ENCODE results near the gene PHLDA2. TPM values are rescaled to one million over a fixed set of nuclear protein-coding genes. Genes with fewer than 3 reads are reported as not detected.
A peak's percentile ranks its signal among the peaks of the same experiment; 100 is the strongest.

PHLDA2 gene
- total and polyA plus RNA-seq, 2 donors from 2014 or later, result 9.0 to 19.7 TPM

- Histone ChIP-seq H3K4me1 (ENCODE audit: control insufficient read depth in 2 of 3, insufficient read depth in 2 of 3, low read depth in 1 of 3, low read length in 3 of 3) (peaks cover 0 to 27% (median 25%) of the 10 kb centered on the region in 3 donors), H3K9ac (ENCODE audit: low read length in 3 of 3) (peak overlapping the region in 1 of 3 donors; percentile 75), H3K27me3 (ENCODE audit: control insufficient read depth, insufficient read depth, low read length) (no peaks in the 10 kb centered on the region), H3K4me3 (ENCODE audit: low read length in 3 of 3) (peak overlapping the region in 2 of 3 donors; percentile 43 to 70), H3K27ac (ENCODE audit: low read depth in 2 of 2, low read length in 2 of 2) (peak overlapping the region; percentile 82 to 83), H3K36me3 (ENCODE audit: control insufficient read depth in 2 of 3, insufficient read depth in 3 of 3, low read length in 3 of 3) (no peaks in the 10 kb centered on the region), H3K9me3 (ENCODE audit: control insufficient read depth in 2 of 3, insufficient read depth in 1 of 3, low read length in 3 of 3) (no peaks in the 10 kb centered on the region)
- TF ChIP-seq, protein P1, sequence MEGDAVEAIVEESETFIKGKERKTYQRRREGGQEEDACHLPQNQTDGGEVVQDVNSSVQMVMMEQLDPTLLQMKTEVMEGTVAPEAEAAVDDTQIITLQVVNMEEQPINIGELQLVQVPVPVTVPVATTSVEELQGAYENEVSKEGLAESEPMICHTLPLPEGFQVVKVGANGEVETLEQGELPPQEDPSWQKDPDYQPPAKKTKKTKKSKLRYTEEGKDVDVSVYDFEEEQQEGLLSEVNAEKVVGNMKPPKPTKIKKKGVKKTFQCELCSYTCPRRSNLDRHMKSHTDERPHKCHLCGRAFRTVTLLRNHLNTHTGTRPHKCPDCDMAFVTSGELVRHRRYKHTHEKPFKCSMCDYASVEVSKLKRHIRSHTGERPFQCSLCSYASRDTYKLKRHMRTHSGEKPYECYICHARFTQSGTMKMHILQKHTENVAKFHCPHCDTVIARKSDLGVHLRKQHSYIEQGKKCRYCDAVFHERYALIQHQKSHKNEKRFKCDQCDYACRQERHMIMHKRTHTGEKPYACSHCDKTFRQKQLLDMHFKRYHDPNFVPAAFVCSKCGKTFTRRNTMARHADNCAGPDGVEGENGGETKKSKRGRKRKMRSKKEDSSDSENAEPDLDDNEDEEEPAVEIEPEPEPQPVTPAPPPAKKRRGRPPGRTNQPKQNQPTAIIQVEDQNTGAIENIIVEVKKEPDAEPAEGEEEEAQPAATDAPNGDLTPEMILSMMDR (IDR thresholded peaks at IDR 0.05; ENCODE audit: borderline replicate concordance, extremely low read depth, insufficient read depth), result no peak
- no peak for FAIRE-seq
- intact Hi-C loops (cut with DNase I), result no loop called here
- DNase-seq, result peak; percentile 87 to 99 (median 94)
Observed at GRCh38 chr11:2901854-2902783, 27.1 kb downstream of the PHLDA2 start.

GRCh38 chr11:2901196-2901796, 27.9 kb downstream of the PHLDA2 start:
- peak overlapping the region in 1 of 3 donors; percentile 52 for H3K4me3 ChIP-seq (ENCODE audit: low read length in 3 of 3)
- H3K9ac ChIP-seq (ENCODE audit: low read length in 3 of 3), result peak overlapping the region in 2 of 3 donors; percentile 44 to 75
- H3K4me1 ChIP-seq (ENCODE audit: control insufficient read depth in 2 of 3, insufficient read depth in 2 of 3, low read depth in 1 of 3, low read length in 3 of 3), result peaks cover 0 to 27% (median 25%) of the 10 kb centered on the region in 3 donors
- no peaks in the 10 kb centered on the region for H3K27me3 ChIP-seq (ENCODE audit: control insufficient read depth, insufficient read depth, low read length)
- H3K9me3 ChIP-seq (ENCODE audit: control insufficient read depth in 2 of 3, insufficient read depth in 1 of 3, low read length in 3 of 3), result no peaks in the 10 kb centered on the region
- no peaks in the 10 kb centered on the region for H3K36me3 ChIP-seq (ENCODE audit: control insufficient read depth in 2 of 3, insufficient read depth in 3 of 3, low read length in 3 of 3)
- intact Hi-C loops (cut with DNase I), result no loop called here
- peak overlapping the region; percentile 72 to 82 for H3K27ac ChIP-seq (ENCODE audit: low read depth in 2 of 2, low read length in 2 of 2)
- FAIRE-seq, result no peak
- TF ChIP-seq, protein P1 (IDR thresholded peaks at IDR 0.05; ENCODE audit: borderline replicate concordance, extremely low read depth, insufficient read depth), result no peak
- DNase-seq, result no peak

GRCh38 chr11:2899080-2899783, 30.0 kb downstream of the PHLDA2 start:
- intact Hi-C loops (cut with DNase I), result no loop called here
- no peak for FAIRE-seq
- H3K4me3 ChIP-seq (ENCODE audit: low read length in 3 of 3), result no peak overlapping the region

More at GRCh38 chr11:2899080-2899783, 30.0 kb downstream of the PHLDA2 start:
- TF ChIP-seq, protein P1 (IDR thresholded peaks at IDR 0.05; ENCODE audit: borderline replicate concordance, extremely low read depth, insufficient read depth), result no peak
- Histone ChIP-seq H3K9ac (ENCODE audit: low read length in 3 of 3) (peak overlapping the region in 1 of 3 donors; percentile 10), H3K9me3 (ENCODE audit: control insufficient read depth in 2 of 3, insufficient read depth in 1 of 3, low read length in 3 of 3) (no peaks in the 10 kb centered on the region), H3K4me1 (ENCODE audit: control insufficient read depth in 2 of 3, insufficient read depth in 2 of 3, low read depth in 1 of 3, low read length in 3 of 3) (peaks cover 0 to 21% (median 19%) of the 10 kb centered on the region in 3 donors), H3K27me3 (ENCODE audit: control insufficient read depth, insufficient read depth, low read length) (no peaks in the 10 kb centered on the region), H3K36me3 (ENCODE audit: control insufficient read depth in 2 of 3, insufficient read depth in 3 of 3, low read length in 3 of 3) (no peaks in the 10 kb centered on the region), H3K27ac (ENCODE audit: low read depth in 2 of 2, low read length in 2 of 2) (peak overlapping the region; percentile 53 to 96)
- no peak for DNase-seq
